GM18517 (cell line): ENCODE measurements around the gene ZNF593OS.

ENCODE experiments used
- ATAC-seq: cut with Tn5 transposase; IDR thresholded peaks from one replicate; pipeline ENCODE4 v1.9.1; 2021; ENCODE audit warnings: mild to moderate bottlenecking, moderate library complexity; ENCODE audit not compliant: unreplicated experiment

ZNF593OS gene

GRCh38 chr1:26184883-26185282, 13.3 kb upstream of the ZNF593OS start:
- no peak for ATAC-seq

- ATAC-seq: no peak
Observed at GRCh38 chr1:26184086-26184485, 12.5 kb upstream of the ZNF593OS start.

GRCh38 chr1:26182383-26182696, 10.7 kb upstream of the ZNF593OS start:
- ATAC-seq: no peak

GRCh38 chr1:26181586-26182382, 10.2 kb upstream of the ZNF593OS start:
- no peak for ATAC-seq

GRCh38 chr1:26180010-26180506, 8.4 kb upstream of the ZNF593OS start:
- no peak for ATAC-seq

- ATAC-seq: no peak
Observed at GRCh38 chr1:26177182-26177684, 5.6 kb upstream of the ZNF593OS start, which contains the start of gene CNKSR1. Gene CNKSR1, plus strand, starts transcription at chr1:26177491. Its CDS starts 57 bp downstream, at chr1:26177548.

- ATAC-seq: no peak
Observed at GRCh38 chr1:26175346-26175745, 3.7 kb upstream of the ZNF593OS start.

- no peak for ATAC-seq
Observed at GRCh38 chr1:26170472-26170821, 1.2 kb downstream of the ZNF593OS start.

GRCh38 chr1:26169669-26170471, 1.8 kb downstream of the ZNF593OS start, which contains the start of gene ZNF593:
Gene ZNF593, plus strand, starts transcription at chr1:26169908. Its CDS starts 76 bp downstream, at chr1:26169984.
- ATAC-seq: peak; percentile 83

- no peak for ATAC-seq
Observed at GRCh38 chr1:26169198-26169554, 2.5 kb downstream of the ZNF593OS start.

- no peak for ATAC-seq
Observed at GRCh38 chr1:26168410-26169197, 3.0 kb downstream of the ZNF593OS start, which contains the start of gene C1orf232. Gene C1orf232, minus strand, starts transcription at chr1:26168963. Its CDS starts 464 bp downstream, at chr1:26168499.

GRCh38 chr1:26166719-26167281, 4.8 kb downstream of the ZNF593OS start:
- ATAC-seq: no peak

GRCh38 chr1:26164861-26165842, 6.5 kb downstream of the ZNF593OS start:
- no peak for ATAC-seq

GRCh38 chr1:26164036-26164860, 7.4 kb downstream of the ZNF593OS start:
- no peak for ATAC-seq

- ATAC-seq: no peak
Observed at GRCh38 chr1:26163684-26164035, 8.0 kb downstream of the ZNF593OS start.

- no peak for ATAC-seq
Observed at GRCh38 chr1:26162220-26162709, 9.4 kb downstream of the ZNF593OS start.

GRCh38 chr1:26161415-26162219, 10.0 kb downstream of the ZNF593OS start:
- ATAC-seq: no peak
